Osteoblast (primary cell): Measurements from ENCODE around the gene SLC16A10. TPM values are rescaled to one million over a fixed set of nuclear protein-coding genes. Genes with fewer than 3 reads are reported as not detected.

Experiments used
- DNase-seq: peaks from one replicate; pipeline ENCODE4 v3.0.0; 2011; ENCODE audit warnings: low spot score, mixed read lengths; ENCODE audit not compliant: insufficient read length; ENCODE audit errors: missing footprints
- H2AFZ ChIP-seq: 2 replicates; pipeline ENCODE4 v1.6.0; 2011; ENCODE audit warnings: mild to moderate bottlenecking, low read length
- H3K27ac ChIP-seq: 2 replicates; pipeline ENCODE4 v1.5.1; 2011; ENCODE audit warnings: mild to moderate bottlenecking, low read depth, low read length, moderate library complexity
- H3K27me3 ChIP-seq: 2 replicates; pipeline ENCODE4 v1.6.0; 2012; ENCODE audit warnings: mild to moderate bottlenecking, control low read depth, inconsistent platforms, low read length, moderate library complexity; ENCODE audit not compliant: insufficient read depth
- H3K36me3 ChIP-seq: 2 replicates; pipeline ENCODE4 v1.5.1; 2011; ENCODE audit warnings: mild to moderate bottlenecking, low read length, control low read depth, moderate library complexity; ENCODE audit not compliant: insufficient read depth
- H3K4me1 ChIP-seq: 2 replicates; pipeline ENCODE4 v1.5.1; 2011; ENCODE audit warnings: mild to moderate bottlenecking, low read length, control low read depth, moderate library complexity; ENCODE audit not compliant: insufficient read depth
- H3K4me2 ChIP-seq: 2 replicates; pipeline ENCODE4 v1.6.0; 2011; ENCODE audit warnings: mild to moderate bottlenecking, low read length; ENCODE audit not compliant: insufficient read depth
- H3K4me3 ChIP-seq: fragments of 200-600 bp; sonication (generic); 3 replicates; pipeline ENCODE4 v1.5.1; 2012; ENCODE audit warnings: mild to moderate bottlenecking, low read length, inconsistent platforms; ENCODE audit not compliant: insufficient read depth
- H3K79me2 ChIP-seq: 2 replicates; pipeline ENCODE4 v1.6.0; 2012; ENCODE audit warnings: mild to moderate bottlenecking, low read length, control low read depth, inconsistent platforms; ENCODE audit not compliant: insufficient read depth
- H3K9me3 ChIP-seq: 2 replicates; pipeline ENCODE4 v1.5.1; 2011; ENCODE audit warnings: low read depth, low read length, control low read depth
- H4K20me1 ChIP-seq: 2 replicates; pipeline ENCODE4 v1.6.0; 2012; ENCODE audit warnings: mild to moderate bottlenecking, low read length, control low read depth; ENCODE audit not compliant: insufficient read depth
- total RNA-seq: library from RNA; depleted of rRNA; stranded (reverse); fragments of >200 nt; gene quantifications from 2 replicates; pipeline ENCODE4 v1.2.3, GENCODE V29; 2012
- TF ChIP-seq, protein P1 (sequence below): IDR thresholded peaks from 2 replicates; pipeline ENCODE4 v1.5.1; 2011; ENCODE audit warnings: mild to moderate bottlenecking, low read depth, low read length, moderate library complexity; ENCODE audit errors: extremely low read depth

Gene SLC16A10
- total RNA-seq, 1 donor, result under 0.01 TPM

DNA sequence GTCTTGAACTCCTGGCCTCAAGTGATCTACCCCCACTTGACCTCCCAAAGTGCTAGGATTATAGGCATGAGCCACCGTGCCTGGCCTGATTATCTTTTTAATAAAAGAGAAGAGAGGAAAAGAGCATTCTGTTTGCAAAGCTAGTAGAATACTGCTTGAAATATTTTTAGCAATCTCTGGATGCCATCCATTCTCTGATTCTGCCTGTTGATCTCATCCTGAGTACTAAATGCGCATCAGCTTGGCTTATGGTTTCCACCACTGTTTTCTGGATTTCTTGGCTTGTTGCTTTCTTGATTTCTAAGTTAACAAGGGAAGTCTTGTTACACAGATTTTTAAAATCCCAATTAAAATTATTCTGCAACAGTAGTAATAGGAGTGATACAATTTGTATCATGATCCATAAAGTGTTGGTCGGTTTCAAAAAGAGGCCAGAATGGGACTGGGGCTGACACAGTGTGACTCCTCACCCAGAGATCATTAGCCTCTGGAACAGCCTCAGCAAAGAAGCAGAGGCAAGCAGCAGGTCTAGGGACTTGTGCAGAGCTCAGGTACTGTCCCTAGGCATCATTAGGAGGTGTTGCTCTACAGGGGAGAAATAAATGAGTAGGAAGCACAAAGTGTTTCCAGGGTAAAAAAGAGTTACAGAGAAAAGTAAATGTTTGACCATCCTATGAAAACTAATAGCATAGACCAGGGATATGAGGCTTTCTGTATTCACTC is 17.8 kb upstream of the SLC16A10 start:
- H3K27me3 ChIP-seq, result peaks cover 21% of the 10 kb centered on the region
- H3K4me3 ChIP-seq, result no peak overlapping the region
- no peaks in the 10 kb centered on the region for H3K79me2 ChIP-seq
- no peak overlapping the region for H2AFZ ChIP-seq
- H3K4me2 ChIP-seq, result no peak overlapping the region
- H3K4me1 ChIP-seq, result no peaks in the 10 kb centered on the region
- no peaks in the 10 kb centered on the region for H3K9me3 ChIP-seq
- no peak overlapping the region for H3K27ac ChIP-seq
- TF ChIP-seq, protein P1, sequence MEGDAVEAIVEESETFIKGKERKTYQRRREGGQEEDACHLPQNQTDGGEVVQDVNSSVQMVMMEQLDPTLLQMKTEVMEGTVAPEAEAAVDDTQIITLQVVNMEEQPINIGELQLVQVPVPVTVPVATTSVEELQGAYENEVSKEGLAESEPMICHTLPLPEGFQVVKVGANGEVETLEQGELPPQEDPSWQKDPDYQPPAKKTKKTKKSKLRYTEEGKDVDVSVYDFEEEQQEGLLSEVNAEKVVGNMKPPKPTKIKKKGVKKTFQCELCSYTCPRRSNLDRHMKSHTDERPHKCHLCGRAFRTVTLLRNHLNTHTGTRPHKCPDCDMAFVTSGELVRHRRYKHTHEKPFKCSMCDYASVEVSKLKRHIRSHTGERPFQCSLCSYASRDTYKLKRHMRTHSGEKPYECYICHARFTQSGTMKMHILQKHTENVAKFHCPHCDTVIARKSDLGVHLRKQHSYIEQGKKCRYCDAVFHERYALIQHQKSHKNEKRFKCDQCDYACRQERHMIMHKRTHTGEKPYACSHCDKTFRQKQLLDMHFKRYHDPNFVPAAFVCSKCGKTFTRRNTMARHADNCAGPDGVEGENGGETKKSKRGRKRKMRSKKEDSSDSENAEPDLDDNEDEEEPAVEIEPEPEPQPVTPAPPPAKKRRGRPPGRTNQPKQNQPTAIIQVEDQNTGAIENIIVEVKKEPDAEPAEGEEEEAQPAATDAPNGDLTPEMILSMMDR, result no peak
- H4K20me1 ChIP-seq, result no peaks in the 10 kb centered on the region
- DNase-seq, result no peak
- no peaks in the 10 kb centered on the region for H3K36me3 ChIP-seq

DNA sequence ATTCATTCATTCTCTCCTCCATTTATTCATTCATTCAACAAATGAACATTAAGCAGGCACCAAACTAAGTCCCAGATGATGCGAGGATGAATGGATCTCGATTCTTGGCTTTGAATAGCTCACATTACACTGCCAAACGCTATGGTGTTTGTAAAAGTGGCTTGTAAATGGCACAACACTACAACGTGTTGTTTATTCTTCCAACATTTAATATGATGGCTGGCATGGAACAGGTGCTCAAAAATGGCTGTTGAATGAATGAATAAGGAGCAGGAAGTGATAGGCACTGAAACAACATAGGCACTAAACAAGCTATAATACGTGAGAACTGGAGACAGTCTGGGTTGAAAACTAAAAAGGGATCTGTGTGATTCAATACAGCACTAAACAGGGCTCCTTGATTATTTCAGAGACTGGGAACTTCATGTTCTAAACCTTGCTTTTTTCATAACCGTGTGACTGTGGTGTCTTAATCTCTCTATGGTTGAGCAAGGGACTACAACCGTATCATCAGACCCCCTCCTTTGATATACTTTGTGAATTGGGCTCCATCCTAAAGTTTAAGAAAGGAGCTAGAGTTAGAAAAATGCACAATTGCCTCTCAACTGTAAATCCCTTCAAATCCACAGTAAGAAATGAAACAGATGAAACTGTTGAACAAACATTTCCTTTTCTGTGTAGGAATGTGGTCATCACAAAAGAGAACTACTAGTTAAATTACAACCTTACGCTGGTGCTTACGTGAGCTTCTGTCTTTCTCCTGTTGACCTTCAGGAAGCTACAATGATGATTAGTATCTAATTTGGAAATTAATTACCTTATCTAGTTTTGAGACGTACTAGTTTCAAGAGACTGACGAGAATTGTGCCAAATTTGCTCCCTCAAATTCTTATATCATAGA is 16.9 kb upstream of the SLC16A10 start:
- H3K27me3 ChIP-seq, result peaks cover 21% of the 10 kb centered on the region
- no peak overlapping the region for H3K4me2 ChIP-seq
- H4K20me1 ChIP-seq, result no peaks in the 10 kb centered on the region
- no peak overlapping the region for H2AFZ ChIP-seq
- H3K79me2 ChIP-seq, result no peaks in the 10 kb centered on the region
- H3K4me1 ChIP-seq, result no peaks in the 10 kb centered on the region
- no peaks in the 10 kb centered on the region for H3K9me3 ChIP-seq
- no peak overlapping the region for H3K27ac ChIP-seq
- H3K36me3 ChIP-seq, result no peaks in the 10 kb centered on the region
- TF ChIP-seq, protein P1, result no peak
- no peak for DNase-seq
- H3K4me3 ChIP-seq, result no peak overlapping the region

DNA sequence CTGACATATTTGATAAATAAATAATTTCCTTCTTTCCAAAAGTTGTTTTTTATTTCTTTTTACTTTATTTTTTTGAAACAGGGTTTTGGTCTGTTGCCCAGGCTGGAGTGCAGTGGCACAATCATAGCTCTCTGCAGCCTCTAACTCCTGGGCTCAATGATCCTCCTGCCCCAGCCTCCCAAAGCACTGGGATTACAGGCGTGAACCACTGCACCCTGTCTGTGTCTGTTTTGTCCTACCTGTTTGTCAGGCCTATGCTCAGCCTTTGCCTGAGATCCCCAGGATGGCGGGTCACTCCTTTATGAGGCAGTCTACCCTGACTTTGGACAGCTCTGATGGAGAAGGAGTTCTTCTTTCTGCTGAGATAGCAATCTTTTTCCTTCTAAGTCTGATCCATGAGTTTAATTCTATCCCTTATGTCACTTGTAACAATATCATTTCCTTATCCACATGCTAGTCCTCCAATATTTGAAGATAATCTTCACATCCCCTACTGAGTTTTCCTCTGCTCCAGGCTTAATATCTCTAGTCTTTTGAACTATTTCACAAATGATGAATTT is 14.4 kb upstream of the SLC16A10 start:
- no peaks in the 10 kb centered on the region for H3K36me3 ChIP-seq
- no peak overlapping the region for H3K4me2 ChIP-seq
- no peak overlapping the region for H3K4me3 ChIP-seq
- H3K27ac ChIP-seq, result no peak overlapping the region
- H3K79me2 ChIP-seq, result no peaks in the 10 kb centered on the region
- peaks cover 12% of the 10 kb centered on the region for H3K27me3 ChIP-seq
- TF ChIP-seq, protein P1, result no peak
- no peak for DNase-seq
- H3K4me1 ChIP-seq, result no peaks in the 10 kb centered on the region
- H3K9me3 ChIP-seq, result no peaks in the 10 kb centered on the region
- no peaks in the 10 kb centered on the region for H4K20me1 ChIP-seq
- H2AFZ ChIP-seq, result no peak overlapping the region

DNA sequence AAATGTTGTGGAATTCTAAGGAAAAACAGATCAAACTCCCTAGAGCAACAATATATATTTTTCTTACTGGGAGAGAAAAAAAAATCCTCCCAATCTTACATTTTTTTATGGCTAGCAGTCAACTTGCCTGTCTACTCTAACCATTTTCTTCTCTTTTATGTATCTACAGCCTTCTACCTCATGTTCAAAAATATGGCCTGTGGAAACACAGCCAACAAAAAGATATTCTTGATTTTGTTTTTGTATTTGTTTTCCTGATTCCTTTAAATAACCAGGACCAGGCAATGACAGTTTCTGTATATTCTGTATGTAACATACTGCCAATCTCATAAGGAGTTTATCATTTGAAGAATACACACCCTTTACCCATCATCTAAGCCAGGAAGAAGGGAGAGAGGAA is 13.0 kb upstream of the SLC16A10 start:
- no peak overlapping the region for H3K27ac ChIP-seq
- no peaks in the 10 kb centered on the region for H3K79me2 ChIP-seq
- H3K4me3 ChIP-seq, result no peak overlapping the region
- no peaks in the 10 kb centered on the region for H3K9me3 ChIP-seq
- TF ChIP-seq, protein P1, result no peak
- no peak for DNase-seq
- H2AFZ ChIP-seq, result no peak overlapping the region
- H4K20me1 ChIP-seq, result no peaks in the 10 kb centered on the region
- H3K36me3 ChIP-seq, result no peaks in the 10 kb centered on the region
- peaks cover 12% of the 10 kb centered on the region for H3K27me3 ChIP-seq
- no peak overlapping the region for H3K4me2 ChIP-seq
- no peaks in the 10 kb centered on the region for H3K4me1 ChIP-seq
